ENCODE measurements around the gene PSEN1.

Gene PSEN1

GRCh38 chr14:73208846-73209245 is 72.5 kb downstream of the PSEN1 start:
- TF ChIP-seq CTCF (IDR thresholded peaks at IDR 0.05; ENCODE audit: borderline replicate concordance, control extremely low read depth, extremely low read depth, insufficient read depth, missing control alignments), result no peak
- DNase-seq (ENCODE audit: low spot score), result no peak
- in situ Hi-C loops (cut with MboI; ENCODE audit: low sequenced_read_pairs, unreplicated experiment), result no loop called here

- TF ChIP-seq CTCF (IDR thresholded peaks at IDR 0.05; ENCODE audit: borderline replicate concordance, control extremely low read depth, extremely low read depth, insufficient read depth, missing control alignments), result no peak
- DNase-seq (ENCODE audit: low spot score), result no peak
- in situ Hi-C loops (cut with MboI; ENCODE audit: low sequenced_read_pairs, unreplicated experiment), result no loop called here
Measured at GRCh38 chr14:73209953-73210352, 73.6 kb downstream of the PSEN1 start.

- no peak for DNase-seq (ENCODE audit: low spot score)
- in situ Hi-C loops (cut with MboI; ENCODE audit: low sequenced_read_pairs, unreplicated experiment), result no loop called here
- TF ChIP-seq CTCF (IDR thresholded peaks at IDR 0.05; ENCODE audit: borderline replicate concordance, control extremely low read depth, extremely low read depth, insufficient read depth, missing control alignments), result no peak
Measured at GRCh38 chr14:73211251-73212040, 75.1 kb downstream of the PSEN1 start.

- DNase-seq (ENCODE audit: low spot score), result no peak
- in situ Hi-C loops (cut with MboI; ENCODE audit: low sequenced_read_pairs, unreplicated experiment), result no loop called here
- TF ChIP-seq CTCF (IDR thresholded peaks at IDR 0.05; ENCODE audit: borderline replicate concordance, control extremely low read depth, extremely low read depth, insufficient read depth, missing control alignments), result no peak
Measured at GRCh38 chr14:73216030-73216429, 79.7 kb downstream of the PSEN1 start.

- no peak for DNase-seq (ENCODE audit: low spot score)
- TF ChIP-seq CTCF (IDR thresholded peaks at IDR 0.05; ENCODE audit: borderline replicate concordance, control extremely low read depth, extremely low read depth, insufficient read depth, missing control alignments), result no peak
- in situ Hi-C loops (cut with MboI; ENCODE audit: low sequenced_read_pairs, unreplicated experiment), result no loop called here
Measured at GRCh38 chr14:73217411-73217810, 81.1 kb downstream of the PSEN1 start.

- in situ Hi-C loops (cut with MboI; ENCODE audit: low sequenced_read_pairs, unreplicated experiment), result no loop called here
- no peak for DNase-seq (ENCODE audit: low spot score)
- no peak for TF ChIP-seq CTCF (IDR thresholded peaks at IDR 0.05; ENCODE audit: borderline replicate concordance, control extremely low read depth, extremely low read depth, insufficient read depth, missing control alignments)
Measured at GRCh38 chr14:73220061-73220460, 83.8 kb downstream of the PSEN1 start.

All from GM13976 (cell line).